ENCODE results near the gene PLET1. TPM values are rescaled to one million over a fixed set of nuclear protein-coding genes. Genes with fewer than 3 reads are reported as not detected.

The PLET1 gene
- polyA plus RNA-seq, 1 donor (not counting 4 experiments of a cell fraction or from before 2014, with no cell fraction given): not detected

DNA sequence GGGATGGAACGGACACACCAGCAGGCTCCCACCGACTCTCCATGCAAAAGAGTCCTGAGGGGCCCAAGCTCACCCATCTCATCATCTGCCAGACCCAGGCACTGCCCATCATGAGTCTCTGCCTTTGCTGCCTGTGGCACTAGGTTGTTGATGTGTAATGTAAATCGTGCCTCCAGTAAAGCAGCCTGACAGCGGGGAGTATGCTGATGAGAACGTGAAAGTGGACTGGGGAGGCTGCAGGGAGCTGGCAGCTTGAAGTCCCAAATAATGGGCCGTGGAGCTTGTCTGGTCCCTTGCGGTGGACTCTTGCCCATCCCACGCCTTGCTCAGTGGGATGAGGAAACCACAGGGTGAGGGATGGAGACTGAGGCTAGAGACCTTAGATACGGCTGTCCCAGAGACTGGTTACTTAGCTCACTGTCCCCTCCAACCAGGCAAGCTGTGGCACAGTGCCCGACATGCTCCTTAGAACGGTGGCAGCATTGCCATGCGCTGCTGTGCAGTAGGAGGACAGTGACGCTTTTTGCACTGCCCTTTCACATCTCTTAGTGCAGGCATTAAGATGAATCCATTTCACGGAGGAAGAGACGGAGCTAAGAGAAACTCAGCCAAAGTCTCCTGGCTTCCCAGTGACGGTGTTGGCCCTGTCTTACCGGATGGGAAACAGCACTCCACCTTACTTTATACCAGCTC lies 39.6 kb upstream of the PLET1 start:
- TF ChIP-seq, protein P1, sequence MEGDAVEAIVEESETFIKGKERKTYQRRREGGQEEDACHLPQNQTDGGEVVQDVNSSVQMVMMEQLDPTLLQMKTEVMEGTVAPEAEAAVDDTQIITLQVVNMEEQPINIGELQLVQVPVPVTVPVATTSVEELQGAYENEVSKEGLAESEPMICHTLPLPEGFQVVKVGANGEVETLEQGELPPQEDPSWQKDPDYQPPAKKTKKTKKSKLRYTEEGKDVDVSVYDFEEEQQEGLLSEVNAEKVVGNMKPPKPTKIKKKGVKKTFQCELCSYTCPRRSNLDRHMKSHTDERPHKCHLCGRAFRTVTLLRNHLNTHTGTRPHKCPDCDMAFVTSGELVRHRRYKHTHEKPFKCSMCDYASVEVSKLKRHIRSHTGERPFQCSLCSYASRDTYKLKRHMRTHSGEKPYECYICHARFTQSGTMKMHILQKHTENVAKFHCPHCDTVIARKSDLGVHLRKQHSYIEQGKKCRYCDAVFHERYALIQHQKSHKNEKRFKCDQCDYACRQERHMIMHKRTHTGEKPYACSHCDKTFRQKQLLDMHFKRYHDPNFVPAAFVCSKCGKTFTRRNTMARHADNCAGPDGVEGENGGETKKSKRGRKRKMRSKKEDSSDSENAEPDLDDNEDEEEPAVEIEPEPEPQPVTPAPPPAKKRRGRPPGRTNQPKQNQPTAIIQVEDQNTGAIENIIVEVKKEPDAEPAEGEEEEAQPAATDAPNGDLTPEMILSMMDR (optimal IDR thresholded peaks at IDR 0.05 in 1 of 3, IDR thresholded peaks at IDR 0.05 in 1 of 3, conservative IDR thresholded peaks at IDR 0.05 in 1 of 3; ENCODE audit: extremely low read depth in 1 of 3, insufficient read depth in 2 of 3, low read length in 3 of 3): no peak
- no peak for TF ChIP-seq EZH2 (IDR thresholded peaks at IDR 0.05; ENCODE audit: low read length)
- Histone ChIP-seq H3K4me2 (ENCODE audit: control insufficient read depth, extremely low read depth, insufficient read depth, low read depth, low read length) (no peak overlapping the region), H3K9me1 (ENCODE audit: control insufficient read depth, extremely low read depth, insufficient read depth, low read length) (no peaks in the 10 kb centered on the region), H3K79me2 (ENCODE audit: control insufficient read depth, insufficient read depth, low read length) (no peaks in the 10 kb centered on the region), H3K27me3 (ENCODE audit: control insufficient read depth, extremely low read depth, insufficient read depth, low read length) (no peaks in the 10 kb centered on the region), H3K9ac (ENCODE audit: control insufficient read depth, extremely low read depth, insufficient read depth, low read length) (no peak overlapping the region), H3K9me3 (ENCODE audit: control insufficient read depth, low read depth, low read length) (no peaks in the 10 kb centered on the region), H2AFZ (ENCODE audit: control insufficient read depth, low read length) (no peak overlapping the region), H3K27ac (ENCODE audit: control insufficient read depth, insufficient read depth, low read length) (no peak overlapping the region), H3K36me3 (ENCODE audit: control insufficient read depth in 2 of 2, extremely low read depth in 1 of 2, insufficient read depth in 2 of 2, low read length in 2 of 2) (no peaks in the 10 kb centered on the region), H4K20me1 (ENCODE audit: control insufficient read depth, extremely low read depth, insufficient read depth, low read length) (no peaks in the 10 kb centered on the region), H3K4me1 (ENCODE audit: control insufficient read depth, extremely low read depth, insufficient read depth, low read length) (no peaks in the 10 kb centered on the region), H3K4me3 (ENCODE audit: control insufficient read depth in 2 of 3, extremely low read depth in 1 of 3, insufficient read depth in 2 of 3, low read depth in 1 of 3, low read length in 3 of 3) (no peak overlapping the region)
- DNase-seq (ENCODE audit: low read depth, low spot score) (no peak), FAIRE-seq (no peak)
- dilution Hi-C loops (cut with MboI; ENCODE audit: extremely low pct_ligation_motif_present, low sequenced_read_pairs): no loop called here

DNA sequence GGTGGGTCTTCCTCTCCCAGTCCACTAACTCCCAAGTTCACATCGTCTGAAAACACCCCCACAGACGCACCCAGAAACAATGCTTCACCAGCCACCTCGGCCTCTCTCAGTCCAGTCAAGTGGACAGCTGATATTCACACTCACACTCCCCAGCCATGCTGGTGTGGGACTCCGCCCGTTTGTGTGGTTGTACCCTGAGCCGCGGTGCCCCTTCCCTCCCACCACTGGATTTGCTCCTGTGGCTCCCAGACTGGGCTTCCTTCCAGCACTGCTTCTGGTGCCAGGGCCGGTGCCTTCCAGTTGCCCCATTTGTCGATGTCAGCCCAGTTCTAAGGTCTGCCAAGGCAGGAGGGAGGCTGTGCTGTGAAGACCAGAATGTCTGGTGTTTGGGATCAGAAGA lies 37.9 kb upstream of the PLET1 start:
- Histone ChIP-seq H3K27ac (ENCODE audit: control insufficient read depth, insufficient read depth, low read length) (no peak overlapping the region), H3K4me2 (ENCODE audit: control insufficient read depth, extremely low read depth, insufficient read depth, low read depth, low read length) (no peak overlapping the region), H3K9me1 (ENCODE audit: control insufficient read depth, extremely low read depth, insufficient read depth, low read length) (no peaks in the 10 kb centered on the region), H3K79me2 (ENCODE audit: control insufficient read depth, insufficient read depth, low read length) (no peaks in the 10 kb centered on the region), H3K27me3 (ENCODE audit: control insufficient read depth, extremely low read depth, insufficient read depth, low read length) (no peaks in the 10 kb centered on the region), H3K4me1 (ENCODE audit: control insufficient read depth, extremely low read depth, insufficient read depth, low read length) (peaks cover 2% of the 10 kb centered on the region), H2AFZ (ENCODE audit: control insufficient read depth, low read length) (no peak overlapping the region), H3K9ac (ENCODE audit: control insufficient read depth, extremely low read depth, insufficient read depth, low read length) (no peak overlapping the region), H4K20me1 (ENCODE audit: control insufficient read depth, extremely low read depth, insufficient read depth, low read length) (no peaks in the 10 kb centered on the region), H3K4me3 (ENCODE audit: control insufficient read depth in 2 of 3, extremely low read depth in 1 of 3, insufficient read depth in 2 of 3, low read depth in 1 of 3, low read length in 3 of 3) (no peak overlapping the region), H3K36me3 (ENCODE audit: control insufficient read depth in 2 of 2, extremely low read depth in 1 of 2, insufficient read depth in 2 of 2, low read length in 2 of 2) (no peaks in the 10 kb centered on the region), H3K9me3 (ENCODE audit: control insufficient read depth, low read depth, low read length) (no peaks in the 10 kb centered on the region)
- TF ChIP-seq EZH2 (IDR thresholded peaks at IDR 0.05; ENCODE audit: low read length): no peak
- TF ChIP-seq, protein P1 (optimal IDR thresholded peaks at IDR 0.05 in 1 of 3, IDR thresholded peaks at IDR 0.05 in 1 of 3, conservative IDR thresholded peaks at IDR 0.05 in 1 of 3; ENCODE audit: extremely low read depth in 1 of 3, insufficient read depth in 2 of 3, low read length in 3 of 3): no peak
- DNase-seq (ENCODE audit: low read depth, low spot score): no peak
- no peak for FAIRE-seq
- dilution Hi-C loops (cut with MboI; ENCODE audit: extremely low pct_ligation_motif_present, low sequenced_read_pairs): no loop called here

Data from keratinocyte (primary cell).